Measurements from ENCODE around the gene ZFAND3. TPM values are rescaled to one million over a fixed set of nuclear protein-coding genes. Genes with fewer than 3 reads are reported as not detected.

ZFAND3 gene
- total and polyA plus RNA-seq, 2 of the 4 experiments (the other 2 are of a cell fraction) = 10.9 to 26.7 TPM

DNA sequence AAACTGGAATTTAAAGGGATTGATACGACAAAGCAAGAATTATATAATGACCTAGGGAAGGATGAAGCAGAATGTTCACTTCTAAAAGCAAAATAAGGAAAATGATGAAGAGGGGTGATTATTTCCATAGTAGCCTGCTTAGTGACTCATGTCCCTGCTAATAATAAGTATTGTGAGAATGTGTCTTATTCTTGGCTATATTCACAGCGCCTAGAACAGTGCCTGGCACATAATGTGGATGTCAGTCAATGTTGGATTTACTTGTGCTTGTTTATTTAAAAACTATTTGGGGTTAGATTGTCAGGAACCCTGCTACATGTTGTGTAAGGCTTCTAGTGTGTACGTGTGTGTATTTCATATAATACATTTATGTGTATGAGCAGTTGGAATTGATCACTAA is 85.1 kb downstream of the ZFAND3 start (continued):
- TF ChIP-seq, protein P1, sequence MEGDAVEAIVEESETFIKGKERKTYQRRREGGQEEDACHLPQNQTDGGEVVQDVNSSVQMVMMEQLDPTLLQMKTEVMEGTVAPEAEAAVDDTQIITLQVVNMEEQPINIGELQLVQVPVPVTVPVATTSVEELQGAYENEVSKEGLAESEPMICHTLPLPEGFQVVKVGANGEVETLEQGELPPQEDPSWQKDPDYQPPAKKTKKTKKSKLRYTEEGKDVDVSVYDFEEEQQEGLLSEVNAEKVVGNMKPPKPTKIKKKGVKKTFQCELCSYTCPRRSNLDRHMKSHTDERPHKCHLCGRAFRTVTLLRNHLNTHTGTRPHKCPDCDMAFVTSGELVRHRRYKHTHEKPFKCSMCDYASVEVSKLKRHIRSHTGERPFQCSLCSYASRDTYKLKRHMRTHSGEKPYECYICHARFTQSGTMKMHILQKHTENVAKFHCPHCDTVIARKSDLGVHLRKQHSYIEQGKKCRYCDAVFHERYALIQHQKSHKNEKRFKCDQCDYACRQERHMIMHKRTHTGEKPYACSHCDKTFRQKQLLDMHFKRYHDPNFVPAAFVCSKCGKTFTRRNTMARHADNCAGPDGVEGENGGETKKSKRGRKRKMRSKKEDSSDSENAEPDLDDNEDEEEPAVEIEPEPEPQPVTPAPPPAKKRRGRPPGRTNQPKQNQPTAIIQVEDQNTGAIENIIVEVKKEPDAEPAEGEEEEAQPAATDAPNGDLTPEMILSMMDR (conservative IDR thresholded peaks at IDR 0.05; ENCODE audit: low read depth, low read length) = no peak
- no peak for TF ChIP-seq MAZ (IDR thresholded peaks at IDR 0.05; ENCODE audit: borderline replicate concordance, low read depth, low read length)
- no peak for TF ChIP-seq CHD1 (IDR thresholded peaks at IDR 0.05; ENCODE audit: low read depth, low read length)
- TF ChIP-seq MAFK (IDR thresholded peaks at IDR 0.05; ENCODE audit: low read depth, low read length) = no peak
- TF ChIP-seq RFX5 (IDR thresholded peaks at IDR 0.05; ENCODE audit: low read depth, low read length) = no peak
- TF ChIP-seq NFE2L2 (IDR thresholded peaks at IDR 0.05; ENCODE audit: low read depth, low read length) = no peak
- no peak for TF ChIP-seq RCOR1 (IDR thresholded peaks at IDR 0.05; ENCODE audit: insufficient replicate concordance, low read length)
- TF ChIP-seq CEBPB (IDR thresholded peaks at IDR 0.05; ENCODE audit: low read depth, low read length) = no peak

Data from IMR-90 (cell line).